Sigmoid colon (tissue), 7 donors: Measurements from ENCODE around the gene ACVR2B. TPM values are rescaled to one million over a fixed set of nuclear protein-coding genes. Genes with fewer than 3 reads are reported as not detected.

ENCODE experiments used
- DNase-seq: peaks from one replicate; pipeline ENCODE4 v3.0.0-alpha.2; 2019
- H3K27ac ChIP-seq, 4 donors: fragments of 200-600 bp; sonication (generic); one replicate each; pipeline ENCODE4 v1.5.1; 2016 to 2019; ENCODE audit warnings: mild to moderate bottlenecking in 1 of 4
- H3K27me3 ChIP-seq, 3 donors: fragments of 200-600 bp; sonication (generic); one replicate each; pipeline ENCODE4 v1.5.1; 2019; ENCODE audit warnings: mild to moderate bottlenecking in 1 of 3
- H3K36me3 ChIP-seq, 4 donors: fragments of 200-600 bp; sonication (generic); one replicate each; pipeline ENCODE4 v1.5.1; 2016 to 2019
- H3K4me1 ChIP-seq, 4 donors: fragments of 200-600 bp; sonication (generic); one replicate each; pipeline ENCODE4 v1.5.1; 2017 to 2019
- H3K4me3 ChIP-seq, 4 donors: fragments of 200-600 bp; sonication (generic); one replicate each; pipeline ENCODE4 v1.5.1; 2017 to 2019; ENCODE audit warnings: mild to moderate bottlenecking in 2 of 4, moderate library complexity in 1 of 4
- H3K9me3 ChIP-seq, 4 donors: fragments of 200-600 bp in 3 of 4; sonication (generic) in 3 of 4; one replicate each; pipeline versions ENCODE4 v1.5.1 to v1.6.1; 2013 to 2019
- CTCF ChIP-seq, 4 experiments: fragments of 450-650 bp in 3 of 4; fragments of 200-600 bp in 1 of 4; IDR thresholded peaks; one replicate each; pipeline ENCODE4 v1.5.1; 2016 to 2019; ENCODE audit warnings: antibody characterized with exemption in 4 of 4, mild to moderate bottlenecking in 3 of 4, moderate library complexity in 2 of 4
- EP300 ChIP-seq, 4 donors: sonication (generic); formaldehyde crosslinking; IDR thresholded peaks; one replicate each; pipeline ENCODE4 v1.6.1; 2017; ENCODE audit warnings: antibody characterized with exemption in 4 of 4
- POLR2A ChIP-seq, 2 donors: fragments of 450-650 bp; IDR thresholded peaks; one replicate each; pipeline ENCODE4 v1.6.1; 2016; ENCODE audit warnings: antibody characterized with exemption in 2 of 2, mild to moderate bottlenecking in 2 of 2, moderate library complexity in 2 of 2
- POLR2AphosphoS5 ChIP-seq, 4 donors: sonication (generic); formaldehyde crosslinking; IDR thresholded peaks; one replicate each; pipeline ENCODE4 v1.6.1; 2017; ENCODE audit warnings: antibody characterized with exemption in 4 of 4
- WGBS, 2 donors: extraction: QIAGEN DNeasy Blood & Tissue Kit; methylation state at CpG; one replicate each; pipeline ENCODE4 v1.1.7; 2013; 5-methylcytosine and 5-hydroxymethylcytosine counted together
- intact Hi-C: fragments of 100-400 bp; cut with DNase I; formaldehyde crosslinking; loops from one replicate; pipeline ENCODE4 v1.15.1; 2023
- polyA plus RNA-seq, 3 donors: library from polyadenylated mRNA; stranded (reverse); fragments of 200-250 nt; gene quantifications; one replicate each; pipeline ENCODE4 v1.2.3, GENCODE V29; 2013
- total RNA-seq, 4 donors: library from RNA; depleted of rRNA; stranded (reverse); fragments of >200 nt; gene quantifications; one replicate each; pipeline ENCODE4 v1.1.0, GENCODE V29; 2016
- donor health status: healthy with polysubstance abuse.
- donor health status: Bipolar disorder and iron deficiency.
- donor health status: healthy.

The ACVR2B gene
- total and polyA plus RNA-seq, 7 donors: 0.46 to 9.1 (median 4.8) TPM

GRCh38 chr3:38477057-38477820 is 23.5 kb downstream of the ACVR2B start:
- no peaks in the 10 kb centered on the region for H3K9me3 ChIP-seq
- WGBS, 2 donors: 92 to 93% methylated on average over 21 of the region's 21 CpGs
- no peaks in the 10 kb centered on the region for H3K27me3 ChIP-seq
- intact Hi-C loops: loop anchor here (10.0 kb wide), 1 partner anchor 362 kb away; no protein-coding TSS in a partner anchor
- peaks cover 0 to 14% (median 11%) of the 10 kb centered on the region in 4 donors for H3K4me1 ChIP-seq
- DNase-seq: no peak
- H3K4me3 ChIP-seq: no peak overlapping the region
- H3K36me3 ChIP-seq: peaks cover 10 to 32% (median 20%) of the 10 kb centered on the region in 4 donors
- TF ChIP-seq EP300 (IDR thresholded peaks at IDR 0.05) (no peak), POLR2AphosphoS5 (IDR thresholded peaks at IDR 0.05) (no peak), POLR2A (IDR thresholded peaks at IDR 0.05) (no peak), CTCF (IDR thresholded peaks at IDR 0.05) (no peak)
- no peak overlapping the region for H3K27ac ChIP-seq

DNA sequence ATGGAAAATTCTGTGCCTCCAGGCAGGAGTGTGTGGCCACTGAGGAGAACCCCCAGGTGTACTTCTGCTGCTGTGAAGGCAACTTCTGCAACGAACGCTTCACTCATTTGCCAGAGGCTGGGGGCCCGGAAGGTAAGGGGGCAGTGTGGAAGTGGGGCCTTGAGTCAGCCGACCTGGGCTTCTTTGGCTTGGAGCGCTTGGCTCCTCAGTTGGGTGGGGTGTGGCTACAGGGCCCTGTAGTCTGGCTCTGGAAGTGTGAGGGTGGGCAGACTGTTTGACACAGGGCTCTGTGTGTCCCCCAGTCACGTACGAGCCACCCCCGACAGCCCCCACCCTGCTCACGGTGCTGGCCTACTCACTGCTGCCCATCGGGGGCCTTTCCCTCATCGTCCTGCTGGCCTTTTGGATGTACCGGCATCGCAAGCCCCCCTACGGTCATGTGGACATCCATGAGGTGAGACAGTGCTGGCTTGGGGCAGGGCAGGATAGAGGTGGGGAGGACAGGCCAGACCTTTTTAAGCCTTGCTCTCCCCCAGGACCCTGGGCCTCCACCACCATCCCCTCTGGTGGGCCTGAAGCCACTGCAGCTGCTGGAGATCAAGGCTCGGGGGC is 24.3 kb downstream of the ACVR2B start:
- Histone ChIP-seq H3K27ac (no peak overlapping the region), H3K4me3 (no peak overlapping the region), H3K36me3 (peaks cover 16 to 39% (median 27%) of the 10 kb centered on the region in 4 donors), H3K4me1 (peaks cover 0 to 8% (median 6%) of the 10 kb centered on the region in 4 donors), H3K27me3 (no peaks in the 10 kb centered on the region), H3K9me3 (no peaks in the 10 kb centered on the region)
- no peak for TF ChIP-seq EP300 (IDR thresholded peaks at IDR 0.05)
- no peak for TF ChIP-seq CTCF (IDR thresholded peaks at IDR 0.05)
- TF ChIP-seq POLR2AphosphoS5 (IDR thresholded peaks at IDR 0.05): no peak
- no peak for TF ChIP-seq POLR2A (IDR thresholded peaks at IDR 0.05)
- DNase-seq: no peak
- intact Hi-C loops: loop anchor here (2.0 to 10.0 kb wide), 2 partner anchors 131 to 363 kb away; partner anchors contain the start of gene XYLB
- WGBS, 2 donors: 92 to 94% methylated on average over 15 of the region's 15 CpGs

DNA sequence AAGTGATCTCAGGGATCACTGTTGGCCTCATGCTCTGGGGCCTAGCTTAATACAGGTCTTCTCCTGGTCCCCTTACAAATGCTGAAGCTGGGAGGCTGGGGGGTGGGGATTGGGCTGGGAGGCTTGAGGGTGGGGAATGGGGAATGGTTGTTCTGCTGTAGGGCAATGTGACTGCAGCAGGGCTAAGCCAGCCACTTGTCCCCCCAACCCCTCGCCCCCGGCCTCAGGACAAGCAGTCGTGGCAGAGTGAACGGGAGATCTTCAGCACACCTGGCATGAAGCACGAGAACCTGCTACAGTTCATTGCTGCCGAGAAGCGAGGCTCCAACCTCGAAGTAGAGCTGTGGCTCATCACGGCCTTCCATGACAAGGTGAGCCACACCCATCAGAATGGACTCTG is 25.2 kb downstream of the ACVR2B start:
- DNase-seq: no peak
- peaks cover 16 to 48% (median 31%) of the 10 kb centered on the region in 4 donors for H3K36me3 ChIP-seq
- H3K27me3 ChIP-seq: no peaks in the 10 kb centered on the region
- H3K4me1 ChIP-seq: no peaks in the 10 kb centered on the region
- 91 to 92% methylated on average over 9 of the region's 9 CpGs for WGBS, 2 donors
- intact Hi-C loops: loop anchor here (2.0 to 10.0 kb wide), 2 partner anchors 132 to 364 kb away; partner anchors contain the start of gene XYLB
- no peak overlapping the region for H3K27ac ChIP-seq
- H3K4me3 ChIP-seq: no peak overlapping the region
- H3K9me3 ChIP-seq: no peaks in the 10 kb centered on the region
- no peak for TF ChIP-seq POLR2AphosphoS5 (IDR thresholded peaks at IDR 0.05)

DNA sequence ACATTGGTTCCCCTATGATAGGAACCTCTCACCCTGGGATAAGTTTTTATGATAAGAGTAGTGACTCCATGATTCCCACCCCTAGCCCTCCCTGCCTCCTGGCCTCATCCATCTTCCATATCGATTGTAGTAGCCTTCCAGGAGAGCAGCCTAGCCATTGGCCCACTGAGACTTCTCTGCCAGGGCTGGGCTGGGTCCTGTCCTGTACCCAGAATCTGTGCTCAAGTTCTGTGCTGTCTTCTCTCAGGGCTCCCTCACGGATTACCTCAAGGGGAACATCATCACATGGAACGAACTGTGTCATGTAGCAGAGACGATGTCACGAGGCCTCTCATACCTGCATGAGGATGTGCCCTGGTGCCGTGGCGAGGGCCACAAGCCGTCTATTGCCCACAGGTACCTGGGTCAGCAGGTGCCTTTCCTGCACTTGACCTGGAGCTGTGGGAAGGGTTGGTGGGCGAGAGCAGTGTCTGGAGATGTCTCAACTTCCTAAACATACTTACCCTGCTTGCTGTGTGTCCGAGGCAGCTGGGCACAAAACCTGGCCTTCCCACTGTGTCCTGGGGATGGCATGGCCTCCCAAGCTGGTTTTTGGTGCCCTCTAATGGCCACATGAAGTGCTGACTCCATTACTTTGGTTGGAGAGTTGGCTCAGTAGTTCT is 25.9 kb downstream of the ACVR2B start:
- TF ChIP-seq POLR2AphosphoS5 (IDR thresholded peaks at IDR 0.05) (peak in 1 of 4 donors; percentile 8), CTCF (IDR thresholded peaks at IDR 0.05) (peak; percentile 47 to 84 (median 74)), POLR2A (IDR thresholded peaks at IDR 0.05) (no peak)
- Histone ChIP-seq H3K27ac (no peak overlapping the region), H3K27me3 (no peaks in the 10 kb centered on the region), H3K36me3 (peaks cover 16 to 55% (median 33%) of the 10 kb centered on the region in 4 donors), H3K9me3 (no peaks in the 10 kb centered on the region), H3K4me3 (no peak overlapping the region), H3K4me1 (no peaks in the 10 kb centered on the region)
- DNase-seq: peak; percentile 83
- 69 to 75% methylated on average over 10 of the region's 10 CpGs for WGBS, 2 donors
- intact Hi-C loops: loop anchor here (2.0 to 10.0 kb wide), 2 partner anchors 133 to 365 kb away; partner anchors contain the start of gene XYLB

DNA sequence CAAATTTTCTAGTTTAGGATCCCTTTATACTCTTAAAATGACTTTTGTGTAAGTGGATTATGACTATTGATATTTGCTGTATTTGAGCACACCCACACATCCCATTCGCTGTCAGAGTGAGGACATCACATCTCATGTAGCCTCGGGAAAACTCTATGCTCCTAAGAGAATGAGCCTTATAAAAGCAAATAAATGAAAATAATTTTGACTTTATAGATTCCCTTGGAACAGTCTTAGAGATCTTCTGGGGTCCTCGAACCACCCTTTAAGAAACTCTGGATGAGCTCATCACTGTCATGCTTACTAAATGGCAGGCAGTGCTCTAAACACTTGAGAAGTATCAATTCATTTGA is 26.4 kb downstream of the ACVR2B start:
- H3K9me3 ChIP-seq: no peaks in the 10 kb centered on the region
- H3K4me1 ChIP-seq: no peaks in the 10 kb centered on the region
- peaks cover 16 to 60% (median 33%) of the 10 kb centered on the region in 4 donors for H3K36me3 ChIP-seq
- 66 to 80% methylated on average over 3 of the region's 3 CpGs for WGBS, 2 donors
- no peaks in the 10 kb centered on the region for H3K27me3 ChIP-seq
- no peak for DNase-seq
- no peak overlapping the region for H3K4me3 ChIP-seq
- TF ChIP-seq EP300 (IDR thresholded peaks at IDR 0.05) (no peak), CTCF (IDR thresholded peaks at IDR 0.05) (peak in 1 of 4 experiments; percentile 26)
- no peak overlapping the region for H3K27ac ChIP-seq
- intact Hi-C loops: no loop called here
